A549 (cell line): ENCODE data around the gene KLF6. TPM values are rescaled to one million over a fixed set of nuclear protein-coding genes. Genes with fewer than 3 reads are reported as not detected.
A peak's percentile ranks its signal among the peaks of the same experiment; 100 is the strongest.

Experiments used
- ATAC-seq, 2 experiments: fragments of 200-7000 bp in 1 of 2; fragments of >200 bp in 1 of 2; cut with Nextera tagmentation in 1 of 2; cut with Tn5 transposase in 1 of 2; 3 replicates each; pipeline versions ENCODE4 v1.8.0 to v1.9.1; 2018 to 2020; ENCODE audit warnings: mild to moderate bottlenecking in 1 of 2, moderate library complexity in 1 of 2
- CTCF ChIA-PET: fragments of 300-600 bp; sonication (Branson Sonifier 250); formaldehyde crosslinking; extraction: SDS; loops from one replicate; lab custom pipeline; 2021; ENCODE audit warnings: antibody characterized with exemption, inconsistent platforms; lab: Yijun Ruan, JAX
- POLR2A ChIA-PET: fragments of 350-600 bp; formaldehyde crosslinking; extraction: SDS; loops from one replicate; lab custom pipeline; 2021; ENCODE audit warnings: antibody characterized with exemption, inconsistent platforms; lab: Yijun Ruan, JAX
- DNase-seq, 2 experiments: peaks; one replicate each; pipeline versions ENCODE4 v3.0.0 to v3.0.0-alpha.2; 2011 to 2016; ENCODE audit warnings: low read depth in 1 of 2, low spot score in 1 of 2
- FAIRE-seq: peaks from 2 replicates; lab custom pipeline; 2011; peaks lifted over from hg19 to GRCh38; lab: Jason Lieb, UNC
- H3K27ac ChIP-seq, 2 experiments: fragments of >200 bp; sonication (Bioruptor Twin); formaldehyde crosslinking; 3 replicates each; pipeline ENCODE4 v1.5.1; 2016 to 2017
- H3K4me1 ChIP-seq: fragments of >200 bp; sonication (Bioruptor Twin); formaldehyde crosslinking; 3 replicates; pipeline ENCODE4 v1.6.1; 2016
- H3K4me2 ChIP-seq: fragments of >200 bp; sonication (Bioruptor Twin); formaldehyde crosslinking; 3 replicates; pipeline ENCODE4 v1.6.1; 2016
- H3K4me3 ChIP-seq: fragments of >200 bp; sonication (Bioruptor Twin); formaldehyde crosslinking; 3 replicates; pipeline ENCODE4 v1.5.1; 2016
- H3K9me3 ChIP-seq: fragments of >200 bp; sonication (Bioruptor Twin); formaldehyde crosslinking; 3 replicates; pipeline ENCODE4 v1.6.1; 2016
- ATOH8 ChIP-seq: fragments of 250-450 bp; sonication (Bioruptor Pico); IDR thresholded peaks from 2 replicates; pipeline ENCODE4 v1.5.0; 2020; ENCODE audit warnings: low read depth, mild to moderate bottlenecking, moderate library complexity
- BHLHE40 ChIP-seq: IDR thresholded peaks from 2 replicates; pipeline ENCODE4 v1.6.1; 2012; ENCODE audit warnings: low read depth, low read length, inconsistent platforms
- CBX8 ChIP-seq: fragments of 200-600 bp; sonication (generic); IDR thresholded peaks from 2 replicates; pipeline ENCODE4 v1.6.1; 2016
- EHF ChIP-seq: fragments of 250-450 bp; sonication (Bioruptor Pico); IDR thresholded peaks from 2 replicates; pipeline ENCODE4 v1.5.0; 2020; ENCODE audit warnings: mild to moderate bottlenecking
- FOSB ChIP-seq: fragments of 250-450 bp; sonication (Bioruptor Pico); IDR thresholded peaks from 2 replicates; pipeline ENCODE4 v1.5.0; 2020; ENCODE audit warnings: mild to moderate bottlenecking, moderate library complexity
- GATA3 ChIP-seq: IDR thresholded peaks from 2 replicates; pipeline ENCODE4 v1.6.1; 2012; ENCODE audit warnings: borderline replicate concordance
- HMGXB4 ChIP-seq: fragments of 250-450 bp; sonication (Bioruptor Pico); IDR thresholded peaks from 2 replicates; pipeline ENCODE4 v1.5.0; 2021; ENCODE audit warnings: mild to moderate bottlenecking, moderate library complexity, borderline replicate concordance
- JUNB ChIP-seq: fragments of >200 bp; sonication (Bioruptor Twin); formaldehyde crosslinking; IDR thresholded peaks from 2 replicates; pipeline ENCODE4 v1.6.1; 2016
- MAFK ChIP-seq: fragments of 450-650 bp; IDR thresholded peaks from 2 replicates; pipeline ENCODE4 v1.6.1; 2014; ENCODE audit not compliant: partially characterized antibody
- MAX ChIP-seq: IDR thresholded peaks from 2 replicates; pipeline ENCODE4 v1.6.1; 2012
- MYC ChIP-seq: IDR thresholded peaks from 2 replicates; pipeline ENCODE4 v1.6.1; 2012; ENCODE audit warnings: mild to moderate bottlenecking, inconsistent platforms, low read length, improper control_type of control experiment, borderline replicate concordance
- NFE2L2 ChIP-seq: fragments of 150-350 bp; conservative IDR thresholded peaks from 2 replicates; pipeline ENCODE4 v1.6.1; 2014; ENCODE audit warnings: low read length
- NR3C1 ChIP-seq: fragments of >200 bp; sonication (Bioruptor Twin); formaldehyde crosslinking; IDR thresholded peaks from 3 replicates; pipeline ENCODE4 v1.6.1; 2017
- PHF8 ChIP-seq: fragments of 200-600 bp; sonication (generic); IDR thresholded peaks from 2 replicates; pipeline ENCODE4 v1.6.1; 2016; ENCODE audit warnings: low read depth, mild to moderate bottlenecking, antibody characterized with exemption, moderate library complexity, borderline replicate concordance
- USF2 ChIP-seq: fragments of 450-650 bp; IDR thresholded peaks from 2 replicates; pipeline ENCODE4 v1.6.1; 2014; ENCODE audit warnings: antibody characterized with exemption
- ZNF302 ChIP-seq: fragments of 250-450 bp; sonication (Bioruptor Pico); IDR thresholded peaks from 2 replicates; pipeline ENCODE4 v1.9.0; 2021; ENCODE audit warnings: inconsistent platforms, mild to moderate bottlenecking, moderate library complexity
- WGBS: methylation state at CpG from one replicate; pipeline ENCODE4 v1.1.6; 2017; ENCODE audit errors: missing lambda C conversion rate; 5-methylcytosine and 5-hydroxymethylcytosine counted together
- polyA plus RNA-seq, 4 experiments: library from polyadenylated mRNA; depleted of rRNA in 3 of 4; stranded (reverse); fragments of >200 nt; fragmentation: RNase III in 1 of 4; extraction: RNeasy Plus Mini Kit Qiagen cat#74134 plus additional on column Dnase treatment in 1 of 4; gene quantifications; 2 replicates in 3 of 4; 3 replicates in 1 of 4; pipeline ENCODE4 v1.2.3, GENCODE V29; 2011 to 2017
- TF ChIP-seq, protein P1 (sequence below): fragments of >200 bp; sonication (Bioruptor Twin); formaldehyde crosslinking; IDR thresholded peaks from 2 replicates; pipeline ENCODE4 v1.6.1; 2016

The KLF6 gene
- polyA plus RNA-seq, 2 of the 4 experiments (the other 2 are of a cell fraction): 31.9 to 86.8 TPM

DNA sequence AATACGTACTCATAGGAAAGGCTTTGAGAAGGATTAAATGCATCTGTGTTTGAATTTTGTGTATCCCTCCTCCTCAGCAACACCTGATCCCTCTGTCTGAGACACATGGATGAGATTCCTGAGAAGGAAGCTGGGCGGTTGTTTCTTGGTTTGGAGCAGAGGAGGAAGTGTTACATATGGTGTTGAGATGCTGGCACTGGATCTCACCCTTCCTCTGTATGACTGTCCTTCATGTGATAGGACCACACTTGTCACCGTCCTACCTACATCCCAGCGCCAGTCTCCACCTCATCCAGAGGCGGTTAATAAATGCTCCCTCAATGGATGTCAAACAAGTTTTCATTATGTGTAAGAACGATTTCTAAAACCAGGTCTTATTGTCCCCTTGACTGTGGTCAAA, 49.4 kb upstream of the KLF6 start (continued):
- TF ChIP-seq HMGXB4 (CRISPR knock-in tag) (no peak), MAX (no peak), ZNF302 (CRISPR knock-in tag) (no peak), PHF8 (no peak)

DNA sequence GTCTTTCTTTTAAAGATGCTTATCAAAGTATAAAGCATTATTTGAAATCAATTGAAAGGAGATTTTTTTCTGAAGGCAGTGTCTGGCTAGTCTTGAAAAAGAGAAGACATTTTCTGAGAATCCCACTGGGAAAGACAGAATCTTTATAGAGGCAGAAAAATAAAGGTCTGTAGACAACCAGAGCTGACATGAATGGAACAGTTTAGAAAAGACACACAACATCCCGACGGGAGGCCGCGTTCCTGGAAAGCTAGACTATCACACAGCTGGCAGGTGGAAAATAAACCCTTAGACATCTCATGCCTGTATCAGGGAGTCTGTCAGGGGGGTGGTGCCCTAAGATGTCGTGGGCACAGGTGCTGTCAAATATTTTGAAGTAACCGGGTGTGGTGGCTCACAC, 48.0 kb upstream of the KLF6 start:
- peaks cover 49% of the 10 kb centered on the region for H3K4me1 ChIP-seq
- H3K4me2 ChIP-seq: no peak overlapping the region
- no peak overlapping the region for H3K4me3 ChIP-seq
- ChIA-PET POLR2A (no interaction called here), CTCF (interaction anchor here (0.9 kb wide), 1 partner anchor 15 kb away, joined by 3 read pairs; no protein-coding TSS in a partner anchor)
- ATAC-seq (no peak), FAIRE-seq (no peak), DNase-seq (no peak)
- TF ChIP-seq PHF8 (no peak), EHF (CRISPR knock-in tag) (no peak), USF2 (no peak), JUNB (no peak), CBX8 (no peak), MYC (no peak), GATA3 (no peak), NR3C1 (no peak)
- TF ChIP-seq, protein P1, sequence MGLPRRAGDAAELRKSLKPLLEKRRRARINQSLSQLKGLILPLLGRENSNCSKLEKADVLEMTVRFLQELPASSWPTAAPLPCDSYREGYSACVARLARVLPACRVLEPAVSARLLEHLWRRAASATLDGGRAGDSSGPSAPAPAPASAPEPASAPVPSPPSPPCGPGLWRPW: no peak
- WGBS: 85% methylated on average over 6 of the region's 6 CpGs
- H3K9me3 ChIP-seq: no peaks in the 10 kb centered on the region
- H3K27ac ChIP-seq: no peak overlapping the region

- 84% methylated on average over 5 of the region's 5 CpGs for WGBS
- ChIA-PET POLR2A (interaction anchor here (1.8 kb wide), 1 partner anchor 47 kb away, joined by 9 read pairs; the partner anchor contains the start of gene KLF6), CTCF (interaction anchor here (0.9 to 1.6 kb wide), 3 partner anchors 10 to 595 kb away, joined by 3 to 4 read pairs (median 3); no protein-coding TSS in a partner anchor)
- TF ChIP-seq MAX (no peak), ATOH8 (CRISPR knock-in tag) (no peak), NFE2L2 (no peak), MAFK (peak; percentile 69), BHLHE40 (no peak), FOSB (CRISPR knock-in tag) (no peak)
- Histone ChIP-seq H3K4me3 (no peak overlapping the region), H3K27ac (peak overlapping the region in 1 of 2 experiments; percentile 50; a peak in 3 of 6 replicates), H3K4me2 (no peak overlapping the region), H3K9me3 (no peaks in the 10 kb centered on the region), H3K4me1 (peaks cover 48% of the 10 kb centered on the region)
- DNase-seq: no peak
- FAIRE-seq: no peak
- ATAC-seq: no peak
Observed at GRCh38 chr10:3832022-3832786, 47.2 kb upstream of the KLF6 start.
